ENCODE results near the gene MYO16. TPM values are rescaled to one million over a fixed set of nuclear protein-coding genes. Genes with fewer than 3 reads are reported as not detected.

MYO16 gene
- total RNA-seq, 1 experiment from 2014 or later, result not detected

DNA sequence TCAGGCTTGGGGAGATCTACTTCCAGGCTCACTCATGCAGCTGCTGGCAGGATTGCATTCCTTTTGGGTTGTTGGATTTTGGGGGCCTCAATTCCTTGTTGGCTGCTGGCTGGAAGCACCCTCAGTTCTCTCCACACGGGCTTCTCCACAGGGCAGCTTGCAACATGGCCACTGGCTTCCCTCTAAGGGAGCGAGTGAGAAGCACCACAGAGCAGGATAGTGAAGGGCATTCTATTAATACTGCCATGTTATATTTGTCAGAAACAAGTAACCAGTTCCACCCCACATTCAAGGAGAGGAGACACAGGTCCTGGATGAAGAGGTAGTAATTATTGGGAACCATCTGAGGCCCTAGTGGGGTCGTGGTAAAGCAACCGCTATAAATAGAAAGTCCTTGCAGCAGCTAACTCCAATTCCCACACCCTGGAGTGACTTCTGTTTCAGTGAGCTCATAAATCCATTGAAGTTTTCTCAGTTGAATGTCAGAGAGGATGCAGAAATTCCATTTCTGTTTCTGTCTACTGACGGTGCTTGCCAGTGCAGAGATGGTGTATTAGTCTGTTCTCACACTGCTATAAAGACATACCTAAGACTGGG is 598.0 kb downstream of the MYO16 start:
- no peaks in the 10 kb centered on the region for H3K27me3 ChIP-seq
- H3K4me1 ChIP-seq, result no peaks in the 10 kb centered on the region
- H3K27ac ChIP-seq, result no peak overlapping the region
- no peaks in the 10 kb centered on the region for H3K36me3 ChIP-seq
- DNase-seq, result no peak
- H3K4me3 ChIP-seq, result no peak overlapping the region
- H3K9me3 ChIP-seq (replicated peaks), result no peaks in the 10 kb centered on the region

DNA sequence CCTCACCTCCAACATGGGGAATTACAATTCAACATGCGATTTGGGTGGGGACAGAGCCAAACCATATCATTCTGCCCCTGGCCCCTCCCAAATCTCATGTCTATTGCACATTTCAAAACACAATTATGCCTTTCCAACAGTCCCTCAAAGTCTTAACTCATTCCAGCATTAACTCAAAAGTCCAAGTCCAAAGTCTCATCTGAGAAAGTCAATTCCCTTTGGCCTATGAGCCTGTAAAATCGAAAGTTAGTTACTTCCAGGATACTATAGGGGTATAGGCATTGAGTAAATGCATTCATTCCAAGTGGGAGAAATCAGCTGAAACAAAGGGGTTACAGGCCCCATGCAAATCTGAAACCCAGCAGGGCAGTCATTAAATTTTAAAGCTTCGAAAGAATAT is 598.8 kb downstream of the MYO16 start:
- Histone ChIP-seq H3K4me1 (no peaks in the 10 kb centered on the region), H3K4me3 (no peak overlapping the region), H3K9me3 (replicated peaks) (no peaks in the 10 kb centered on the region), H3K27me3 (no peaks in the 10 kb centered on the region), H3K36me3 (no peaks in the 10 kb centered on the region), H3K27ac (no peak overlapping the region)
- no peak for DNase-seq

DNA sequence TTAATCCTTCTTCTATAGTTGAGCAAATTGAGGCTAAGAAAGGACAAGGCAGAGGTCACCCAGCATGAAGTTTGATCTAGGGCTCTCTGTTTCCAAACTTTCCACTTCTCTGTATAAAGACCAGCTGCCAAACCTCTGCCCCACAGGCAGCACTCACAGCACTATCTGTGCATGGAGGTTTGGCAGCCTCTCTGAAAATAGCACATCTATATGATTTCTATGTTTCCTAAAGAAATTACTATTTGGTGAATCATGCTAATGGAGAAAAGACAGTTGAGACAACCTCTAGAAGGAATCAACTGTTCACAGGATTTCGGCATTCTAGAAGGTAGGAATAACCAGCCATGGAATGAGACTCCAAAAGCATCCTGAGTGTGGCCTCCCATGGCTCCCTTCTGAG is 602.5 kb downstream of the MYO16 start:
- no peaks in the 10 kb centered on the region for H3K9me3 ChIP-seq (replicated peaks)
- no peak for DNase-seq
- H3K27me3 ChIP-seq, result no peaks in the 10 kb centered on the region
- no peak overlapping the region for H3K27ac ChIP-seq
- no peaks in the 10 kb centered on the region for H3K4me1 ChIP-seq
- H3K4me3 ChIP-seq, result no peak overlapping the region
- H3K36me3 ChIP-seq, result no peaks in the 10 kb centered on the region

DNA sequence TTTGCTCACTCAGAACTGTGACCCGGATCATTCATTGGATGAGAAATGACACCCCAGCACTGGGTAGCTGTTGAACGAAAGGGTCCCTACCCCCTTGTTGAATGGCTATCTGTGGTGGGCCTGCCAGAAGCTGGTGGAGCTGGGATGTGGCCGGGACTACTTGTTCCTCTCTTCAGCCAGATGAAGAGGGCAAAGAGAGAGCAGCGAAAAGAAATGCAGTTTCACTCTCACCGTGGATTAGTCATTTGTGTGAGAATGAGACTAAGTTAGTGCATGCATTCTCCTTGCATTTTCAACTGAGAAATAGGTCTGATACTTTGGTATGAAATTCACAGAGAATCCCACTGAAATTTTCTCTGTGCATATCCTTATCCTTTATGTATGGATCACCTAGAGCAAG is 603.9 kb downstream of the MYO16 start:
- Histone ChIP-seq H3K4me1 (no peaks in the 10 kb centered on the region), H3K27ac (no peak overlapping the region), H3K9me3 (replicated peaks) (no peaks in the 10 kb centered on the region), H3K4me3 (no peak overlapping the region), H3K36me3 (no peaks in the 10 kb centered on the region), H3K27me3 (no peaks in the 10 kb centered on the region)
- no peak for DNase-seq

DNA sequence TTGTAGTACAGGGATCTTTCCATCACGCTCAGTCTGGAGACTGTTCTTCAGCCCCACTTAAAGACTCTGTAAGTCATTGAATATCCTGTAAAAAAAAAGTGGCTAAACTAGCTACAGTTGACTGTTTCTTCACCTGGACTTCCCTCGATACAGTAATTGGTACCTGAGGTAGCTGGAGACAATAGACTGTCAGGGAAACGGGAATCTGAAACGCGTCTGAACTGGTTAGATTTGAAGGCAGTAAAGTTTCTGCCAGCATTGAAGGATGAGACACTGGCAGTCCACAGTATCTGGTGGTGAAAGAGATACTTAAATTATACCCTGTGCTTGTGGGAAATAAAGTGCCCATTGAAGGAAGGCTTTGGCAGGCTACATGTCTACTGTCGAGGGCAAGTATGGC is 606.5 kb downstream of the MYO16 start:
- H3K4me3 ChIP-seq, result no peak overlapping the region
- no peaks in the 10 kb centered on the region for H3K4me1 ChIP-seq
- DNase-seq, result no peak
- no peaks in the 10 kb centered on the region for H3K9me3 ChIP-seq (replicated peaks)
- H3K27me3 ChIP-seq, result no peaks in the 10 kb centered on the region
- no peaks in the 10 kb centered on the region for H3K36me3 ChIP-seq
- H3K27ac ChIP-seq, result no peak overlapping the region

DNA sequence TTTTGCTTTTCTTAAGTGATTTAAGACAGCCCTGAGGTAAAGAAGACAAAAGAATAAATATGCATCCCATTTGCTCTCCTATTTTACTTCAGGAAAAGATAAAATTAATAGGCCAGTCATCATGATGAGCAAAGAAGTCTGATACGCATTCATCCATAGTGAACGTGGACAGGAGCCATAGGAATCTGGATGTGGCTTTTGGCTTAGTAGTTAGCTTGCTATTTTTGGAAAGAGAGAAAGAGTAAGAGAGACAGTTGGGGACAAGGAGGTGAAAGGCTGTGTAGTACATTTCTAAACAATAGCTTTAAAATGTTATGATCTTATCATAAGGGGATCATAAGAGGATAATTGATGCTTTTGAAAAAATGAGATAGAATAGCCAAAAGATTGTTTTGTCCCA is 611.7 kb downstream of the MYO16 start:
- no peak overlapping the region for H3K27ac ChIP-seq
- H3K27me3 ChIP-seq, result no peaks in the 10 kb centered on the region
- peaks cover 10% of the 10 kb centered on the region for H3K4me1 ChIP-seq
- no peak for DNase-seq
- H3K9me3 ChIP-seq (replicated peaks), result no peaks in the 10 kb centered on the region
- no peaks in the 10 kb centered on the region for H3K36me3 ChIP-seq
- H3K4me3 ChIP-seq, result no peak overlapping the region

DNA sequence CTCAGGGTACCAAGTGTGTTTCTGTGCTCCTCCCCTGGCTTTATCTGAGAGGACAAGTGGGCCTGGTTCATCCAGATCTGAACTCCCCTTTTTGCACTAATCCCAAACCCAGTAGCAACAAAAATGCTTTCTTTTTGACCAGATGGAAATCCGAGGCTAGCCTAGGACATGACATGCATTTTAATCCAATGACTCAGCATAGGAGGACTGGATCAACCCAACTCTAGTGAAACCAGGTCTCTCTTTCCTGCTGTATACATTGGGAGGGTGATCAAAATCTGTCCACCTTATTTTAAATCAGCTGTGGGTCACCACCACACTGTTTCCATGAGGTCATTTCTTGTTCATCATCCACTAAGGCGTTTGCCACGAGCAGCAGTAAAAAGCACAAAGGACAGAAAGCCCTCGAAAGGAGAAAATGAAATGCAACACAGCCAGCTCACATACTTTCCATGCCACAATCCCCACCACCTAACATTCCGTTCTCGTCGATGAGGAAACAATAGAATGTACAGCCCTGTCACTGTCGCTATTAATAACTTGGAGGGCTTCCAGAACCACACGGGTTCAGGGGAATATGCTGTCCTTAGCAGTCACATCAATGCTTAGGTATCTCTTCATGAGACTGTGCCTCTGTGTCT is 614.0 kb downstream of the MYO16 start:
- H3K4me1 ChIP-seq, result peaks cover 10% of the 10 kb centered on the region
- peak; percentile 43 to 55 for DNase-seq
- peak overlapping the region; percentile 78 for H3K27ac ChIP-seq
- no peaks in the 10 kb centered on the region for H3K36me3 ChIP-seq
- H3K4me3 ChIP-seq, result peak overlapping the region; percentile 14
- H3K27me3 ChIP-seq, result no peaks in the 10 kb centered on the region
- 0 out of 2 replicates have a peak, but pooled peaks cover 3% of the 10 kb centered on the region for H3K9me3 ChIP-seq (replicated peaks)

DNA sequence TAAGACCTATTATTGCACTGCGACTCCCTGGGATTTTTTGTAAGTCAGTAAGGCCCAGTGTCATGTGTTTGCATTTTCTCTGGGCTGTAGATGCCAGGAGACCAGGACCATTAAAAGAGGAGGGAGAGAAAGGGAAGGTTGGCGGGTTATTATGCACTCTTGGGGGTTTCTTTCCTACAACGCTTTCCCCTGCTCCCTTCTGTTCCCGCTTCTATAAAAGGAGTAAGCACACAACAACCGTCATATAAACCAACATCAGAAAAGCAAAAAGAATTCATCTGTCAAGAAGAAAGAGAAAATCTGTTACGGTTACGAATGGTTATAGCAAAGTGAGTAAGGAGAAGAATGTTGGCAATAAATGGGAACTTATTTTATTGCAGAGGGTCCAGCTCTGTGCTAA is 615.2 kb downstream of the MYO16 start:
- Histone ChIP-seq H3K27me3 (no peaks in the 10 kb centered on the region), H3K9me3 (replicated peaks) (0 out of 2 replicates have a peak, but pooled peaks cover 4% of the 10 kb centered on the region), H3K4me1 (peaks cover 10% of the 10 kb centered on the region), H3K27ac (peak overlapping the region; percentile 78; the same call in 1 of the 2 replicates), H3K4me3 (no peak overlapping the region), H3K36me3 (no peaks in the 10 kb centered on the region)
- no peak for DNase-seq

DNA sequence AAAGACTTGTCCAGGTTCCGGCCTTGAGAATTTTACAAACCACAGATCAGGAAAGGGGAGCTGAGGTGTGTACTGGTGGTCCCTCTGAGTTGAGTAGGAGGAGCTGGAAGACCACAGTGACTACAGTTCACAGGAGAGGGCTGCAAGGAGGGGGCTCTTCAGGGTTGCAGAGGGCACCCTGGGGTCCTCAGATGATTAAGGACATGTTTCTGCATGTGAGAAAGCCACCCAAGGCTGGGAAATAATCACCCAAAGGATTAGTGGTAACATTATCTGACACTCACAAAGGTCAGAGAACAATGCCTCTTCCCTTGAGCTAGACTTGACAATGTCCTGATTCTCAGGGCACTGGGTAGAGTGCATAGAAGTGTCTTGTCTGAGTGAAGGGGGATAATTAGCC is 616.6 kb downstream of the MYO16 start:
- Histone ChIP-seq H3K4me3 (no peak overlapping the region), H3K9me3 (replicated peaks) (0 out of 2 replicates have a peak, but pooled peaks cover 4% of the 10 kb centered on the region), H3K27me3 (no peaks in the 10 kb centered on the region), H3K4me1 (peaks cover 10% of the 10 kb centered on the region), H3K36me3 (no peaks in the 10 kb centered on the region), H3K27ac (no peak overlapping the region)
- DNase-seq, result no peak

DNA sequence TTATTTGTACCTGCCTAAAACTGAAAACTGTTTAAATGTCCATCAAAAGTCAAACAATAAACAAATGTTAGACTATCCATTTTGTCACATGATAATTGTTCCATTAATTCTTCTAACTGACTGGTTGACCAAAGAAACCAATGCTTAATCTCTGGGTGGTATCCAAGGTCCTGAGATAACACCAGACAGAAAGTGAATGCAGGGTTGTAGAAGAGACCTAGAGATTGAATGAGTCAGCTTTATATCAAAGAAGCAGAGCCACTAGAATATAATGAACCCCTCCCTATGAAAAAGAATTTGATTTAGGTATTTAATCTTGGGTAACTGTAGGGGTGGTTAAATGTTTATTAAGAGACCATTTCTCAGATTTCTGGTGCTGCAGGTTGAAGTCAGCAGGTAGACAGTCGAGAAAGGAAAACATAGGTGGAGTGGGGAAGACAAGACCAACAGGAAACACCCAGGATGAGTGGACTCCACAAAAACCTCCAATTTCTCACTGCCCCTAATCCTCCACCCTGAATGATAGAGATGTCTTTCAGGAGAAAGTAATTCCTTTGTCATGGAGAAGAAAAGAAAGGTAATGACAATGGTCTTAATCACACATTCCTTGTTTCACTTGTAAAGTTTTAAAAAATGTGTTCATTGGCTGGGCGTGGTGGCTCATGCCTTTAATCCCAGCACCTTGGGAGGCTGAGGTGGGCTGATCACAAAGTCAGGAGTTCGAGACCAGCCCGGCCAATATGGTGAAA is 620.5 kb downstream of the MYO16 start:
- peaks cover 5% of the 10 kb centered on the region; the same call in 1 of the 2 replicates for H3K4me1 ChIP-seq
- H3K4me3 ChIP-seq, result no peak overlapping the region
- H3K36me3 ChIP-seq, result no peaks in the 10 kb centered on the region
- H3K27ac ChIP-seq, result no peak overlapping the region
- DNase-seq, result no peak
- H3K9me3 ChIP-seq (replicated peaks), result 0 out of 2 replicates have a peak, but pooled peaks cover 4% of the 10 kb centered on the region
- no peaks in the 10 kb centered on the region for H3K27me3 ChIP-seq

DNA sequence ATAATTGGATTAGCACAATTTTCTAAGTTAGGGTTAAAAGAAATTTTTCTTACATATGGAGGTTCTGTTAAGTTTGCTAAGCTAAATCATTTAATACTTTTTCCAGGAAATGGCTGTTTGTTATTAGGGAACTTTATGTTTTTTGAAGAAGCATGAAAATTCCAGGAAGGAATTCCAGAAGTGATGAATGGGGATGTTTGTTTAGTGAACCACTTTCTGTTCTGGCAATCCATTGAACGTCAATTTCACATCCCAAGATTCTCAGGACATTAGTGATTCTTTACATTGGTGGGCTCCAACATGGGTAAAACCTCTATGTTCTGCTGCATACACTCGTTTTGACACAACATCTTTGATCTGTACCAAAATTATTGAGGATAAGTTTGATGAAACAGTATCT is 622.5 kb downstream of the MYO16 start:
- no peak overlapping the region for H3K27ac ChIP-seq
- peaks cover 10% of the 10 kb centered on the region for H3K4me1 ChIP-seq
- no peak for DNase-seq
- no peaks in the 10 kb centered on the region for H3K27me3 ChIP-seq
- H3K36me3 ChIP-seq, result no peaks in the 10 kb centered on the region
- no peak overlapping the region for H3K4me3 ChIP-seq
- 0 out of 2 replicates have a peak, but pooled peaks cover 4% of the 10 kb centered on the region for H3K9me3 ChIP-seq (replicated peaks)

DNA sequence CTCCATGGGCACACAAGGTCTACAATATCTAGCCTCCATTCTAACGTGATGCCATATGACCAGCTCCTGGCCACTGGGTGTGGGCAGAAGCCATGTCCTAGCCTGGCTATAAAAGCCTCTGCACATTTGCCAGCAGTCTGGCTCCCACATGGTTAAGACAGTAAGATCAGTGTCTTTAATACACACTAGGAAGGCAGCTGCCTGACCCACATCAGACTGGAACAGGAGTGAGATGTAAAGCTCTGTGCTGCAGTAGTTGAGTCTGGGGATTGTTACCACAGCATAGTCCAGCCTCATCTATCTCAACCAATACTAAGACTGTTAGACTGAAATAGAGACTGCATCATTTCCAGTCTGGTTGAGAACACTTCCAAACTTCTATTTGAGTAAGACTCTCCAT is 623.9 kb downstream of the MYO16 start:
- Histone ChIP-seq H3K4me3 (no peak overlapping the region), H3K27me3 (no peaks in the 10 kb centered on the region), H3K36me3 (no peaks in the 10 kb centered on the region), H3K9me3 (replicated peaks) (0 out of 2 replicates have a peak, but pooled peaks cover 2% of the 10 kb centered on the region), H3K27ac (no peak overlapping the region), H3K4me1 (peaks cover 14% of the 10 kb centered on the region)
- no peak for DNase-seq

DNA sequence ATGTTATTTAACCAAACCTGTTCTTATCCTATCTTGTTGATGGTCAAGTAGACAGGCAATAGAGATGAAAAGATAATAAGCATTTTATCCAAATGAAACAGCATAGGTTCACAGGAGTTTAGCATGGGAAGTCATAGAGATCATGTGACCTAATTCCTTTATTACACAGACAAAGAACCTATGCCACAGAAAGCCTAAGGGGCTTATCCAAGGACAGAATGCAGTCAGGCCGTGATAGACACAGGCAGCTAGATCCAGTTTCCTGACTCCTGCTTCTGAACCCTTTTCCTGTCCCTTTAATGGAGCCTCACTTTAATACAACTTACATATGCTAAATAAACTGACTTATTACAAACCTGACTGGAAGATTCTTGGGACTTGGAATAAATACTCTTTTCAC is 624.9 kb downstream of the MYO16 start:
- Histone ChIP-seq H3K36me3 (no peaks in the 10 kb centered on the region), H3K4me1 (peaks cover 14% of the 10 kb centered on the region), H3K9me3 (replicated peaks) (no peaks in the 10 kb centered on the region), H3K27me3 (no peaks in the 10 kb centered on the region), H3K27ac (no peak overlapping the region), H3K4me3 (no peak overlapping the region)
- DNase-seq, result peak in 1 of 2 experiments; percentile 35

DNA sequence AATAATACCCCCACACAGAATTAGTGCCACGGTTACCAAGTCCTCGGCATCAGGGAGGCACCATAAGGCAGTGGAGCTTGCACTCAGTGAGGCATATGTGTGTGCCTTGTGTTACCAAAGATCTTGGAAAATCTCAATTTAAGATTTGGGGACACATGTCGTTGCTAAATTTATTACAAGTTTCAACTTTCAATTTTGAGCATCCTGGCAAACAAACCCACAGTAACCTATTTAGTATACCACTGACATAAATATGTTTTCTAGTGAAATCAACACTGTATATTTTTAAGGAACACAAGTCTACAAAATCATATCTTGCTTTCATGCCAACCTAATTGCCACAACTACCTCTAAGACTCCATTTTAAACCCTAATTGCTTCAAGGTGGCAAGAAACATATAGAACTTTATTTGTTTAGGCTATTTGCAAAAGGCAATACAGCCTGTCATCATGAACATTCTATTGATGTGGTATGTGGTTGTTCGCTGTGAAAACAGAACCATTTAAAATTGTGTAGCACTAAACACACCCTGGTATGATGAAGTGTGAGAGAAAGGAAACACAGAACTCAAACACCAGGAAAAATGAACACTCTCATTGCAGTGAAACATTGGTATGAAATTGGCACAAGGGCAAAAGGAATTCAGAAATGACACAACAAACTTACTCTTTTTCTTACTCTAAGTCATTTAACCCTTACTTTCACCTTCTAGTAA is 625.9 kb downstream of the MYO16 start:
- no peak for DNase-seq
- Histone ChIP-seq H3K27me3 (no peaks in the 10 kb centered on the region), H3K4me1 (peaks cover 14% of the 10 kb centered on the region), H3K27ac (no peak overlapping the region), H3K9me3 (replicated peaks) (no peaks in the 10 kb centered on the region), H3K4me3 (no peak overlapping the region), H3K36me3 (no peaks in the 10 kb centered on the region)
